GM23338 (cell line): ENCODE data around the gene YPEL4.
"Not testable (repeated sequence)": the region's sequence is repeated elsewhere in the genome, so short reads cannot be mapped to it uniquely, and the experiment has no call there.

Source experiments
- CREB1 ChIP-seq: fragments of 250-450 bp; sonication (Bioruptor Pico); IDR thresholded peaks from 2 replicates; pipeline ENCODE4 v1.5.0; 2020; ENCODE audit warnings: low read depth, mild to moderate bottlenecking, moderate library complexity
- CTCF ChIP-seq, 2 experiments: fragments of 200-600 bp in 1 of 2; sonication (generic) in 1 of 2; conservative IDR thresholded peaks; 2 replicates each; pipeline versions ENCODE4 v1.5.1 to v1.6.1; 2016 to 2017; ENCODE audit warnings: antibody characterized with exemption in 2 of 2, low read depth in 2 of 2, mild to moderate bottlenecking in 2 of 2, moderate library complexity in 1 of 2
- EZH2 ChIP-seq: fragments of 200-600 bp; sonication (generic); IDR thresholded peaks from one replicate; pipeline ENCODE4 v1.8.0; 2017; ENCODE audit warnings: antibody characterized with exemption, mild to moderate bottlenecking, low read depth; ENCODE audit not compliant: unreplicated experiment
- EZH2phosphoT487 ChIP-seq: fragments of 200-600 bp; sonication (generic); IDR thresholded peaks from one replicate; pipeline ENCODE4 v1.8.1; 2018; ENCODE audit warnings: antibody characterized with exemption; ENCODE audit not compliant: unreplicated experiment
- JUNB ChIP-seq: IDR thresholded peaks from one replicate; pipeline ENCODE4 v1.6.1; 2016; ENCODE audit warnings: antibody characterized with exemption; ENCODE audit not compliant: unreplicated experiment
- POLR2AphosphoS5 ChIP-seq: IDR thresholded peaks from 2 replicates; pipeline ENCODE4 v1.6.1; 2016; ENCODE audit warnings: antibody characterized with exemption, low read depth
- REST ChIP-seq: IDR thresholded peaks from one replicate; pipeline ENCODE4 v1.6.1; 2018; ENCODE audit warnings: antibody characterized with exemption; ENCODE audit not compliant: unreplicated experiment
- ZNF331 ChIP-seq: fragments of 250-450 bp; sonication (Bioruptor Pico); IDR thresholded peaks from 2 replicates; pipeline ENCODE4 v1.5.0; 2020; ENCODE audit warnings: low read depth, mild to moderate bottlenecking, moderate library complexity

- not testable (repeated sequence) for TF ChIP-seq CTCF (conservative IDR thresholded peaks at IDR 0.05; ENCODE audit: low read depth in 2 of 2); EZH2; POLR2AphosphoS5; EZH2phosphoT487; JUNB; CREB1 (CRISPR knock-in tag); ZNF331; REST
These were observed 2.5 kb upstream of the YPEL4 start for GRCh38 chr11:57652230-57652629.
